Measurements from ENCODE around the gene SVIL.

The SVIL gene

DNA sequence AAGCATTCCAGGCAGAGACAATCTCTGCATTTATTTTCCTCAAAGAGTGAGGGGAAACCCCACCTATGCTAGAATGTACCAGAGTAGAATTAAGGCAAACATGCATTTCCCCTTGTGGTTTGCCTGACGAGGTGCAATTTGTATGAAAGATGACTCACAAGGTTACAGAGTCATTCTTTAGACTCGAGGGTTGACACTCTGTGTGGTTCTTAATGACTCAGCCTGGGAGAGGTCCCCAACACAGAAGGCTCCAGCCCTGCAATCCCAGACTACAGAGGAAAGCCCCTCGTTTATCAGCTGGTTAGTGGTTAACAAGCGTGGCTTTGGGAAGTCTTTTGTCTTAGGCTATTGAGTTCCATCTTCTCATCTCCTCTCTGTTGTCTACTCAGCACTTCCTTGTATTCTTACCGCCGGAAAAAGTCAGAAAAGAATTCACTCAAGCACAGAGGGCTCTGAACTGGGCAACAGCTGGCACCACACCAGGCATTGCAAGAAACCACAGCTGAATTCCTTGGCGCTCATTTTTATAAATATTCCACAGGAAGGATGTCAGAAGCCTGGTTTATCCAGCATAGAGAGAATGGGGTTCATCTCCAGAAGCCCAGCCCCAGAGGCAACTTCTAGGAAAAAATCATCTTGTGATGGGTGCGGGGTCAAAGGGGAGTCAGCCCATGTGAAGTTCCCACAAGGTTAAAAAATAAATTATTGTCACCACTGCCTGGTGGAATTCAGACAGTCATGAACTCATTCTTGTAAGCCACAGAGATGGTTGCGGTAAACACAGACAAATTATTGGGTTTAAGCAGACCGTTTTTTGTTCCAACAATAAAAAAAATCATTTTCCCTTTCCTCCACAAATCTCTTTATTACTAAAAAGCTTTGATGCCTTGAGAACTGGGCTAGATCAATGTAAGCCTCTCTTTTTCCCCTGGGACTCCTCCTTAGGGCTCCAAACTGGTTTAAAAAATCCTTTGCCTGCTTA is 24.5 kb upstream of the SVIL start:
- no peak for DNase-seq (ENCODE audit: insufficient read length, low spot score)
- TF ChIP-seq, protein P1, sequence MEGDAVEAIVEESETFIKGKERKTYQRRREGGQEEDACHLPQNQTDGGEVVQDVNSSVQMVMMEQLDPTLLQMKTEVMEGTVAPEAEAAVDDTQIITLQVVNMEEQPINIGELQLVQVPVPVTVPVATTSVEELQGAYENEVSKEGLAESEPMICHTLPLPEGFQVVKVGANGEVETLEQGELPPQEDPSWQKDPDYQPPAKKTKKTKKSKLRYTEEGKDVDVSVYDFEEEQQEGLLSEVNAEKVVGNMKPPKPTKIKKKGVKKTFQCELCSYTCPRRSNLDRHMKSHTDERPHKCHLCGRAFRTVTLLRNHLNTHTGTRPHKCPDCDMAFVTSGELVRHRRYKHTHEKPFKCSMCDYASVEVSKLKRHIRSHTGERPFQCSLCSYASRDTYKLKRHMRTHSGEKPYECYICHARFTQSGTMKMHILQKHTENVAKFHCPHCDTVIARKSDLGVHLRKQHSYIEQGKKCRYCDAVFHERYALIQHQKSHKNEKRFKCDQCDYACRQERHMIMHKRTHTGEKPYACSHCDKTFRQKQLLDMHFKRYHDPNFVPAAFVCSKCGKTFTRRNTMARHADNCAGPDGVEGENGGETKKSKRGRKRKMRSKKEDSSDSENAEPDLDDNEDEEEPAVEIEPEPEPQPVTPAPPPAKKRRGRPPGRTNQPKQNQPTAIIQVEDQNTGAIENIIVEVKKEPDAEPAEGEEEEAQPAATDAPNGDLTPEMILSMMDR (IDR thresholded peaks at IDR 0.05; ENCODE audit: insufficient read depth, missing control alignments): no peak
- no peak for FAIRE-seq

DNA sequence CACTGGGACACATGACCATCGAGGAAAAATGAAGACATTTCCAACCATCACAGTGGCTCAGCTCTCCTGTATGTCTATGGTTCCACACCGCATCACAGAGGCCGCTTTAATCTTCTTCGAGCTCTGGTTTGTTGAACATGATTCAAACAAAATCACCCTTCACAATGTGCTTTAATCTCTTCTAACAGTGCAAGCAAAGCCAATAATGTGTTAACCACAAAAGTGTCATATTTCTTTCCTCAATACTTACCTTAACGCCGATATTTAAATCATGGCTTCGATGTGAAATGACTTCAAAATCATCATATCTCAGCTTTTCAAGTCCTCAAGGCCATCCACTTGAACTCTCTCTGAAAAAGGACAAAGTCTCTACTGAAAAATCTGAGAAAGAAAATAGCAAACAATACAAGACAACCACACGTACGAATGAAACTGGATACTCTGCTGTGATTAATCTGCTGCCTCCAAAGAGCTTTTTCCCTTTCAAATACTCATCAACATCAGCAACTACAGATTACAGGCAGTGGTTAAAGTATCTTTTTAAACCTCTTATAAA is 23.0 kb upstream of the SVIL start:
- TF ChIP-seq, protein P1 (IDR thresholded peaks at IDR 0.05; ENCODE audit: insufficient read depth, missing control alignments): no peak
- FAIRE-seq (no peak), DNase-seq (ENCODE audit: insufficient read length, low spot score) (no peak)

DNA sequence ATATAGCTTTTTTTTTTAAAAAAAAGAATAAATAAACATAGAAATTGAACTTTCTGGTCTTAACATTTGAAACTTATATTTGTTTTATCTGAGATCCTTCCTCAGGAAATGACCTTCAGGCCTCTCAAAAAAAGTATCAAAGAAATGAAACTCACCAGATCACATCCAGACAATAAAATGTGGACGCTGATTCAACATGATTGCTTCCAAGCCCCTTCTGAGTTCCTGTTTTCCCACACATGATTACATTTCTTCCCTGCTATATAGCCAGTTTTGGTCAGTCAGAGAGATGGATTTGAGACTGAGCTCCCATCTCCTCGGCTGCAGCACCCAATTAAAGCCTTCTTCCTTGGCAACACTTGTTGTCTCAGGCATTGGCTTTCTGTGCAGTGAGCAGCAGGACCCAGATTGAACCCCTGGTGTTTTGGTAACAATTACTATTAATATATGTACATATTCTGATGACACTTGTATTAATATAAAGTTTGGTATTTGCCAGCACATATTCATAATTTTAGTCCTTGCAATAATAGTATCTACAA is 21.8 kb upstream of the SVIL start:
- FAIRE-seq: no peak
- TF ChIP-seq, protein P1 (IDR thresholded peaks at IDR 0.05; ENCODE audit: insufficient read depth, missing control alignments): no peak

DNA sequence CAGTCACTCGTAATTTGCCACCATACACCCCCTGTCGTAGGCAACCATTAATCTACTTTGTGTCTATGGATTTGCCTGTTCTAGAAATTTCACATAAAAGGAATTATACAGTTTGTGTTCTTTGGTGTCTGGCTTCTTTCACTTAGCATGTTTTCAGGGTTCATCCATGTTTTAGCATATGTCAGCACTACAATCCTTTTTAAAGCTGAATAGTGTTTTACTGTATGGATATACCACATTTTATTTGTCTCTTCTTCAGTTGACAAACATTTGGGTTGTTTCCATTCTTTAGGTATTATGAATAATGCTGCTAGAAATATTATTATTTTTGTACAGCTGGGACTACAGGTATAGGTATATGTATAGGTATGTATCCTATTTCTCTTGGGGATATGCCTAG is 17.4 kb upstream of the SVIL start:
- FAIRE-seq (no peak), DNase-seq (ENCODE audit: insufficient read length, low spot score) (no peak)
- TF ChIP-seq, protein P1 (IDR thresholded peaks at IDR 0.05; ENCODE audit: insufficient read depth, missing control alignments): no peak

More for the DNA sequence above, 21.8 kb upstream of the SVIL start:
- DNase-seq (ENCODE audit: insufficient read length, low spot score): no peak

DNA sequence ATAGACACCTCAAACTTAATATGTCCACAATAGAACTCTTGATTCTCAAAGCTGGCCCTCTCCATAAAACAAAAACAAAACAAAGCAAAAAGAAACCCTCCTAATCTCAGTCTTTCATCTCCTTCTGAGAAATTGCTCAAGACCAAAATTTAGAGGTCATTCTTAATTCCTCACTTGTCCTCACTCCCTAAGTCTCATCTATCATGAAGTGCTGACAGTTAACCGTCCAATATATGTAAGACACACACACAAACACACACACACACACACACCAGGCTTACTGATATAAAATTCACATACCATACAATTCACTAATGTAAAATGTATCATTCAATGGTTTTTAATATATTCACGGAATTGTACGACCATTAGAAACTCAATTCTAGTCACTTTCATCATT is 17.0 kb upstream of the SVIL start:
- TF ChIP-seq, protein P1 (IDR thresholded peaks at IDR 0.05; ENCODE audit: insufficient read depth, missing control alignments): no peak
- FAIRE-seq: no peak
- DNase-seq (ENCODE audit: insufficient read length, low spot score): no peak

DNA sequence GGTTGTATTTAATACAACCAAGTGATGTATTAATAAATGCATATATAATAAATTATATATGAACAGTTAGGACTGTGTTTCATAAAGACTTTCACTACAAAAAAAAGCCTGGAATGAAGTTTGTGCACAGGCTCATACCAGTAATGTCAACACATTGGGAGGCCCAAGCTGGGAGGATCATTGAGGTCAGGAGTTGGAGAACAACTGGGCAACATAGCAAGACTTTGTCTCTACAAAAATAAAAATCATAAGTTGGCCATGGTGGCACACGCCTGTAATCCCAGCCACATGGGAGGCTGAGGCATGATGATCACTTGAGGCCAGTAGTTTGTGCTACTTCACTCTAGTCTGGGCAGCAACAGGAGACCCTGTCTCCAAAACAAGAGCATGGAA is 15.8 kb upstream of the SVIL start:
- FAIRE-seq (no peak), DNase-seq (ENCODE audit: insufficient read length, low spot score) (no peak)
- TF ChIP-seq, protein P1 (IDR thresholded peaks at IDR 0.05; ENCODE audit: insufficient read depth, missing control alignments): no peak

Measured in D721Med (cell line).